ENCODE results near the gene KLF7.

KLF7 gene

DNA sequence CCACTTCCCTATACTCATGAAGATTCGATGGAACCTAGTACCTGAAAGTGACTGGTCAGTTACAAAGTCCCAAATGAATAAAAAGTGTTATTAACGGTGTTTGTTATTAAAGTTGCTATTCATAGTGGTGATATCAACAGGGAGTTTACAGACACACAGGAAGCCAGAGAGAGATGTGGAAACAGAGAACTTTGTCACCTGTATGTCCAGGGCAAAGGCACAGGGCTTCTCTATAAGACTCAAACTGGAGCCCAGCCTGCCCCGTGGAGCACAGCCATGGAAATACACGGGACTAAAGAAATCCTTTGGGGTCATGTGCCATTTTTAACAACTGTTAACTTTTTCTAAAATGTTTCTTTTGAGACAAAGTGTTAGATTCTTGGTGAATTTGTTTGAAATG lies 68.5 kb downstream of the KLF7 start:
- no peak for DNase-seq (ENCODE audit: low read depth in 4 of 4, low spot score in 1 of 4)

DNA sequence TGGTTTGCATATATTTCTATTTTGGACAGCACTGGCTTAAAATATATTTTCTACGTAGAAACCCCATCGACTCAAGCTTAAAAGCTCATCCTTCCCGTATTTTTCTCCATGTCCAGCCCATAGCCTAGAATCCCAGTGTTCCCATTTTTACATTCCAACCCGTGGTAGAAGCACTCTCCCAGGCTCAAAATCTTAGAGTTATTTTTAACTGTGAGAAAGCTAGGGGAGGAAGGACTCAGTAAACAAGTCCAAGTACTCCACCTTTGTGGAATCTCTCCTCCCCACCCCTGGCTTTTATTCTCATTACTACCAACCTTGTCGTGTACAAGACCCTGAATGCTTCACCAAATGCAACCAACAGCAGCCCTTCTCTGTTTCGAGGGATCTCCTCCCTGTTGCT lies 69.8 kb downstream of the KLF7 start:
- no peak for DNase-seq (ENCODE audit: low read depth in 4 of 4, low spot score in 1 of 4)

DNA sequence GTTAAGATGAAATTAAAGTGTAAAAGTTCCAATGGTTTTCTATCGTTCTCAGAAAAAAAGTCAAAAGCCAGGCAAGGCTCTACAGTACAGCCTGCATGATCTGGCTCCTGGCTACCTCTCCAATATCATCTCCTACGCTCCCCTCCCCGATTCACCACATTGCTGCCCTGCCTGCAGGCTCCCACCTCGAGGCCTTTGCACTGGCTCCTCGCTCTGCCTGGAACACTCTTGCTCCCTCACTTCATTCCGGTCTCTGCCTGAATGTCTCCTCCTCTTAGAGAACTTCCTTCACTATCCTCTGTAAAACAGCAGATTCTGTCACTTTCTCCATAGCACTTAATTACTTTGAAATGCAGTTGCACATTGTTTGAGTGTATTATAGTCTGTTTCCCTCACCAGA lies 72.5 kb downstream of the KLF7 start:
- no peak for DNase-seq (ENCODE audit: low read depth in 4 of 4, low spot score in 1 of 4)

DNA sequence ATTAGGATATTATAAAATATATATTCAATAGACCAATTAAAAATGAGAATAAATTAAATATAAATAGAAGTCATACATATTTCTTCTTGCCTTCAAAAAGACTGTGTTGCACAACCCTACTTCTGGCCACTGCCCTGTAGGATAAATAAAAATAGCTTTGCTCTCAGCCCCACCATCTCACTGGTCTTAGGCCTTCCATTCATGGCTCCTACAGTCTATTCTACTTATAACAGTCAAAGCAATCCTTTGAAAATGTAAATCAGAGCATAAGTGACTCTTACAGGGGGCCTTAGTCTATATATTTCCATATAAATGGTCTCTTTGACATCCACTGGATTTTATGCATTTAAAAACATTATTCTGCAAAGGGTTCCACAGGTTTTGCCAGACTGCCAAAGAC lies 72.9 kb downstream of the KLF7 start:
- no peak for DNase-seq (ENCODE audit: low read depth in 4 of 4, low spot score in 1 of 4)

DNA sequence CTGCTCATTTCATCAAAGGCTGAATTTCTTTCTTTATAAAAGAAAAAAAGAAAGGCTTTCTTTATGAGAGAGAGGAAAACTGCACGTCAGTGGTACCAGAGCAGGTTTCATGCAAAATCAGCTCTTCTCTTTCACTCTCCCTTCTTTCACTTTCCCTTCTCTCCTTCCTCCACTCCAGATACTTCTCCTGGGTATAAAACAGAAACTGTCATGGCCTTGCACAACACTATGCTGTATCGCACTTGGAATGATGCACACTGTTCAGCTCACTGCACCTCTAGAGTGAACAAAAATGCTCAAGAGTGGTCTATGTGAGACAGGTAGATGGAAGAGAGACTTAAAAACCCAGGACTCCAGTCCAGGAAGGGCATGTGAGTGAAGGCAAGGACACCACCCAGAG lies 73.8 kb downstream of the KLF7 start:
- DNase-seq (ENCODE audit: low read depth in 4 of 4, low spot score in 1 of 4), result no peak

DNA sequence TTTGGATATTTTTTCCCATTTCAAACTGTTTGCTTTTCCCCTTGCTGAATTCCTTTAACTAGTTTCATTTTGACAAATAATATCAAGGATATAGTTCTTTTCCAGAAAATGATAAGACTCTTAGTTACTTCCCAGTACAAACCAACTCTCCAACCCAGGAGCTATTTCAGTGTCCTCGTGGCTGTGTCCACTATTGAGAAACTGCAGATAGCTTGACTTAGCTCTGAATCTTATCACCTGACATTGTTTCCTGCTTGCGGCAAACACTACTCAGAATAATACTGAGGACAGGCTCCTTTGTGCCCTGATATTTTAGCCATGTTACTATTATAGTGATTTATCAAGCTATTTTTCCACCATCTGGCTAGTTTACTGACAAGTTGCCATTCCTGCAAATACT lies 74.6 kb downstream of the KLF7 start:
- DNase-seq (ENCODE audit: low read depth in 4 of 4, low spot score in 1 of 4), result no peak

DNA sequence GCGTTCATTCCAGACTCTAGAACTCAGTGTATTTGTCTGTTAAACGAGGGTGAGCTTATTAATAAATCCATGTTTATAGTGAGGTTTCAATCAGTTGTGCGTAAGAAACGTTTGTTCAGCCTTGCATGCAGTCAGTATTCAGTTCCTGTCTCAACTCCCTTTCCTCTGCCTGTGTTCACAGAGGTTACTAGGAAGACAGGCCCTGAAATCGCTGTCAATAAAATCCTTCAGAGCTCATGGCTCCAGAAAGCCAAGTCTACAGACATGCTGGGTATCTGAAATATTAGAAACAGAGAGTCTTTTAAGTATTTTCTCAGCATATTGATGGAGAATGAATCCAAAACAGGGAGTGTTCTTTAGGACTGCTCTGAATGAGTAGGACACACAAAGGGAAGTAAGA lies 75.4 kb downstream of the KLF7 start:
- no peak for DNase-seq (ENCODE audit: low read depth in 4 of 4, low spot score in 1 of 4)

DNA sequence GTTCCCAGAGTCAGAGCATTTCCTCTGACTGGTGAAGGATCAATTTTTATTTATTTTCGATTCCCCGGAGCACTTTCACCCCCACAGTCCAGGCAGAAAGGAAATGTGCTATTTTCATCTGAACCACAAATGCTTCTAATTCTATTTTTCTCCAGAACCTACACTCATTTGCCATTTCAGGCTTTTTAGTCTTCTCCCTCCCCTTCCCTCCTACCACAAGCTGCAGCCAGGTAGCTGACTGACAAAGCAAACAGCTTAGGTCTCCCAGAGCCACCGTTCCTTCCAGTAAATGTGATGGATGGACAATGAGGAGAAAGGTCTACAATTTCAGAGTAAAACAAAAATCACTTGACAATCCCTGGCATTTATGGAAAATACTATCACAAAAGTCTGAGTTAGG lies 76.9 kb downstream of the KLF7 start:
- no peak for DNase-seq (ENCODE audit: low read depth in 4 of 4, low spot score in 1 of 4)

DNA sequence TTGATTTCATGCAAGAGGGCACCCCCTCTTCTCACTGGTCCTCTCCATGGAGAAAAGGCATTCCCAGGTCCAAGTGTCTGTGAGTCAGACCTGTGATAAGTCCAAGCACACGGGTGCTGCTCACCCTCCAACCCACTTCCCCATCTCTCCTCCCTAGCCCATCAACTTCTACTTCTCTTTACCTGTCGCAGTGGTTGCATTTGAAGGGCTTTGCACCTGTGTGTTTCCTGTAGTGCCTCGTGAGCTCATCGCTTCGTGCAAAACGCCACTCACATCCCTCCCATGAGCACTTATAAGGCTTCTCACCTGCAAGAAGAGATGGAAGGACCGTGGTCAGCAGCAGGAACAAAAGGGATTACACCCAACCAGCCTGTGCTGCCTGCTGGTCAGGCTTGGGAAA lies 77.5 kb downstream of the KLF7 start:
- DNase-seq (ENCODE audit: low read depth in 4 of 4, low spot score in 1 of 4), result no peak

DNA sequence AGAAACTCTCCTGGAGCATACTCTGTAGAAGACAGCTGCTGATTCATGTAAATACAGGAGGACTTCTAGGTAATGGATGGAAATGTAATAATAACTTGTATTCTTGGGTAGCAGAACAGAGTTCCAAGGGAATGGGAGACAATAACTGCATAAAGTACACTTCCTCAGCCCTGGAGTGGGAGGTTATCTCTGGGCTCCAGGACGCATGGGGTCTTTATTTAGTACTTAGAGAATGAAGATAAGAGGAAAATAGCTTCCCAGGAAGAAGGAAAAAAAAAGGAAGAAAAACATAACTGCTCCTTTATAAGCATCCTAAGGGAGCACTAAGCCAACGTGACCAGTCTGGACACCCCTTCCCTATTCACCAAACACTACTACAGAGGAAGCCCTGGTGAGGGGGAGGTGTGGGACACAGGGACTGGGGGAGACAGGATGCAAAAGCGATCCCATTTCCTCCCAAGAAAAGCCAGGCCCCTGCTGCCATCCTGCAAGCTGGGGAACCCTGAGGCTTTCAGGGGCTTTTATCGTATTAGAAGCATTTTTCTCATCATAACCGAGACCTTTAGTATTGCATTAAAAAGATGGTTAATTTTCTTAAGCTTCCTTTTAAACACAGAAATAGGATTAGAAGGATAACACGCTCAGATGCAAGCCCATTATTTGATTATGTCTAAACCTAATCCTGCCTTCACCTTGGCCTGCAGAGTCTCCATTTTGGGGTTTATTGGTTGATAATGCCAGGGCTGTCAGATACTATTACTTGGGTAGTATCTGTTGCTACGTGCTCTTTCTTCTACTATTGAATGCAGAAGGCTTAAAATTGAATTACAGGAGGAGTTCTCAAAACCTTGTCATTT lies 78.5 kb downstream of the KLF7 start:
- DNase-seq (ENCODE audit: low read depth in 4 of 4, low spot score in 1 of 4), result no peak

DNA sequence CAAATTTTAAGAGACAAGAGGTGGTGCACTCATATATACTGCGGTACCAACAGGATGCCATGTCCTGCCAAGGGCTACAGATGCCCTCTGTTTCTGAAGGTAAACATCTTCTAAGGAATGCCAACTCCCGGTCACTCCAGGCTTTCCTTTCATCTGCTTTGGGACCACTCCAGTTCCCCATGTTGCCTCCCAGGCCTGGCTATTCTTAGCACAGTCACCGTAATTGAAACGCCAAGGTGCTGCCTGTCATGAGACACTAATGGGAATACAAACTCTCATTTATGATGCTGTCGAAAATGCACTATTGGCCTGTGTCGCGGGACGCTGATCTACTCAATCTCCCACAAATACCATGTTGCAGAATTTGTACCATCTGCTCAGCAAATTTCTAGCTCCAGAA lies 79.6 kb downstream of the KLF7 start:
- DNase-seq (ENCODE audit: low read depth in 4 of 4, low spot score in 1 of 4), result no peak

DNA sequence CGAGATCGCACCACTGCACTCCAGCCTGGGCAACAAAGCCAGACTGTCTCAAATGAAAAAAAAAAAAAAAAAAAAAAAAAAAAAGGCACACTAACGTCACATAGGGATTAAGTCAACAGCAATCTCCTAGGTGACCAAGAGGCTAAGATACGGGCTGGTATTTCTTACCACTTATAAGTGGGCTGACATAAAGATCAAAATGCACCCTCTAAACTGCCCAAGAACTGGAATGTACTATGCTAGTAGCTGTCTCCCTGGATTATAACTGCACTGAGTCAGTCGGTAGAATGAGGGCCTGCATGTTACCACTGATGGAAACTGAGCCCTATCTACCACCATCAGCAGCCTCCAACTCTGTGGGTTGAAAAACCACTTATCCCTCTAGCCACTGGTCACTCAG lies 80.6 kb downstream of the KLF7 start:
- DNase-seq (ENCODE audit: low read depth in 4 of 4, low spot score in 1 of 4), result no peak

DNA sequence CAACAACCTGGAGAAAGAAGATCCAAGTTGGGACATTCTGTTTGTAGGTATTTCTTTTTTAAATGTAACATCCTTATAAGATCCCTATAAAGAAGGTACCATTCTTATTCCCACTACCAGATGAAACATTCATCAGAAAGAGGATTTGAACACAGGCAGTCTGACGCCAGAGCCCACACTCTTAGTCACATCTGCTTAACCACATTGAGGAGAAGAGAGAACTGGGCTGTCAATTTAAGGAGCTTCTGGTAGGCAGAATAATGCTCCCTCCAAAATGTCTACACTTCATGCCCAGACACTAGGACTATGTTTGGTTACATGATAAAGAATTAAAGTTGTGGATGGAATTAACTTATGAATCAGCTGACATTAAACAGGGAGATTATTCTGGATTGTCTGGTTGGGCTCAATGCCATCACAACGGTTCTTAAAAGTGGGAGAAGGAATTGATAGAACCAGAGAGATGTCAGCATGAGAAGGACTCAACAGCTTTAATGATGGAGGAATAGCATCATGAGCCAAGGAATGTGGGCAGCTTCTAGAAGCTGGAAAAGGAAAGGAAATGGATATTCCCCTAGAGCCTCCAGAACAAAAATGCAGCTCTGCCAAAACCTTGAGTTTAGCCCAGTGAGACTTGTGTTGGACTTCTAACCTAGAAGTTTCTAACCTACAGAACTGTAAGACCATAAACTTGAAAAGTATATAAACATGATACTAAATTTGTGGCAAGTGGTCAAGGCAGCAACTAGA lies 82.2 kb downstream of the KLF7 start:
- no peak for DNase-seq (ENCODE audit: low read depth in 4 of 4, low spot score in 1 of 4)

DNA sequence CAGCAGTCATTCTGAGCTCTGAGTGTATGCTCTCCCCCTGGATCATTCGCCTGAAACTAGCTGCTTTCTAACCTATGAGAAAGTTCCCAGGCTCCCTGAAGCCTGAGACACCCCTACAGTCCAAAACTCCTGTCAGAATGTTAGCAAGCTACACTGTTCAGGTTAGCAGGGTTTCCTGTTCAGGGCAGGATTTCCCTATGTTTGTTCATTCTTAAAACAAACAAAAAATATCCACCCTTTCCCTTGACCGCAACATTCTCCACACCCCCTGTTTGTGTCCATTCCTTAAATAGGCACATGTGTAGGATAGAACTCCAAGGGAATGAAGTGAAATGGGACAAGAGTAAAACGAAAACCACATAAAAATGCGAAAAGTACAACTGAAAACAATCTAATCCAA lies 83.1 kb downstream of the KLF7 start:
- DNase-seq (ENCODE audit: low read depth in 4 of 4, low spot score in 1 of 4), result no peak

DNA sequence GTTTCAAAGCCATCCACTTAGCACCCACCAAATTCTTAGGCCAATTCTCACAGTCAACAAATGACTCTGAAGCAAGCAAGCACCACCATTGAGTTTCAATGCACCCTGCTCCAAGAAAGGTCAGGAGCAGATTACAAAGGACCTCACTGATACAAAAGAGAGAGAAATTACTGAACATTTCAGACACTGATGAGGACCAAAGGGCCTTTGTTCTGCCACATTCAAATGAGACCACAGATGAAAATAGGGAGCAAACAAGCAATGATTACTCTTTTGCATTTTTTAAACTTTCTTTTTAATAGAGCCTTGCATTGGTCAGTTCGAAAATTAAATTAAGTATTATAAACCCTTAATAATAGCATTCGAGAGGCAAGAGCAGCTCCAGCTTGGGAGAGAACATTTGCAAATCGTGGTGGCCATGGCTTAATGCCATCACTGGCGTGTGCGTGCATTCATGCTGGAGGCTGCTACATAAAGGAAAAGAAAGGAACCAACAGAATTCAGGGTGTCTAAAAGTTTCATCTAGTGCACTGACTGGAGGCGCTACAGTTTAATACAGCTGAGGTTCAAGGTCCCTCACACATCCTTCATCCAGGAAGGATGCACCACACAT lies 87.5 kb downstream of the KLF7 start:
- DNase-seq (ENCODE audit: low read depth in 4 of 4, low spot score in 1 of 4), result no peak

DNA sequence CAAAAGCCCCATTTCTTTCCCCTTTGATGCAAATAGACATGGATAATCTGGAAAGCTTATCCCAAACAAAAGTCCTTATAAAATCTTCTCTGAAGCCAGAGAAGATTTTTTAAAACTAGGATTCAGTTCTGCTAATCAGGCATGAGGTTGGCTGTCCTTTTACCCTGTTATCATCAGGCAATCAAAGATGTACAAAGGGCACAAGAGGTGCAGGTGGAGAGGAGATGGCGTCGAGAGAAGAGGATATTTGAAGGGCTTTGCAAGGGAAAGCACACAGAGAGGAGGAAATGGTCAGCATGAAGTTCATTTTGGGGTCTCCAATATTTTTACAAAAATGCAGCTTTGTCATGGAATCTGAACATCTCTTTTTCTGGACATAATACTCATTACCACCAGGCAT lies 88.5 kb downstream of the KLF7 start:
- no peak for DNase-seq (ENCODE audit: low read depth in 4 of 4, low spot score in 1 of 4)

DNA sequence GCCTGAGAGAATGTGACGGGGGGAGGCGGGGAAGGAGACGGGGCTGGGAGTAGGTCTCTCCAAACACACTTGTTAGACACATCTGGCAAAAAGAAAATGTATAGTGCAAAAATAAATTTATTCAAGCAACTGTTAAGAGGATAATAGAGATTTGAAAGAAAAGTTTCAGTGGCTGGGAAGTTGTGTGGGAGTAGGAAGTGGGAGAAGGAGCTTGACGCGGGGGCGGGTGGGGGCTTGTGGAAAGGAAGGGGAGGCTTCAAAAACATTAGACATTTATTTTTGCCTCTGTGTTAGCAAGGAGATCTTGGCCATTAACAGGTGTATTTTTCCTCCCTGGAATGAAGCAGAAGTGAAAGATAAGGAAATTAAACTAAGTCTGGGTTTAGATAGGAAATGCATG lies 90.3 kb downstream of the KLF7 start:
- DNase-seq (ENCODE audit: low read depth in 4 of 4, low spot score in 1 of 4), result no peak

DNA sequence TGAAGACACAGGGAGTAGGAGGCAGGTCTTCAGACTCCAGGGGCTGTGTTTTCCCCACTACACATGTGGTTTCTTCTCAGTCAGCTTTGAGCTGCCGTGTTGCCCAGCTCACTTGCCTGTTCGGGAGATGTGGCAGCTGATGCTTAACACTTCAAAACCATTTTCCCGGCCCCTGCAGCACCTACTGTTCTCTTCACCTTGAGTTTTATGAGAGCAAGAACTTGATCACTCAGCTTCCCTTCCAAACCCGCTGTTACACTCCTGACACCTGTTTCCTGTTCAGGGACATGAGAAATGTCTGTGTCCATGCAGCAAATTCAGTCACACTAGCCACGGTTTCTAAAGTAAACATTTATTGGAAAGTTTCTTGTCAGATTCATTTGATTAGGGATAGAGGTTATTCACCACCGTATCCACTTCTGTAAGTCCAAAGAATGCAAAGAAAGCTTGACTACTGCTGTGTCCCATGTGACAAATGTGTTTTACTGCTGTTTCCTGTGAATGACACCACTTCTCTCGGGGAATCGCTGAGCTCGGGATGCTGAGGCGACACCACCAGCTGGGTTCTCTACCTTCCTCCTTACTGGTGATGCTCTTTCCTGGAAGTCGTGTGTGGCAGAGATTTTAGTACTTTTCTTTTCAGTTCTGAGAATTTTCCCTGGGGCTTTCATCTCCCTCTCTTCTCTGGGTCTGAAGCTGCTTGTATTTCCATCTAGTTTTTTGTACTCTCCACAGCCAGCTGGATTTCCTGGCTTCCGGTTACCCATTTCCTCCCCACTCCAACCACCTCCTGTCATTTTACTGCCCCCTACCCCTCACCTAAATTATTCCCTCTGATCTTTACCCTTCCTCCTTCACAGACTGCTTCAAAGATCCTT lies 91.7 kb downstream of the KLF7 start:
- DNase-seq (ENCODE audit: low read depth in 4 of 4, low spot score in 1 of 4), result peak in 2 of 4 experiments; percentile 13 to 17

DNA sequence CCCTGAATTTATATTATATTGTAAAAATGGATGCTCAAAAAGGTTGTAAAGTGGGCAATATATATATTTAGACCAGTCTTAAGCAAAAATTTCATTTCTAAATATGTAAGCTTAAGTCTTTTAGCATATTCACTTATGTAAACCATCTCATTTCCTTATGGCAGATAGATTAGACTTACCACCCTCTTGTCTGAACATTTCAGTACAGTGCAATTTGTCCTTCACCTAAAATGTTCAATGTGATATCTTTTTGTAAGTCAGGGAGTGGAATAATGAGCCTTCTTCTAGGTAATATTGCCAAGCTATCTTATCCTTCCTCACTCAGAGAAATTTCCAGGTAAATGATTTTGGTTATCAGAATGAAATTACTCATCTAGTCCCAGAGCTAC lies 92.3 kb downstream of the KLF7 start:
- DNase-seq (ENCODE audit: low read depth in 4 of 4, low spot score in 1 of 4), result no peak

DNA sequence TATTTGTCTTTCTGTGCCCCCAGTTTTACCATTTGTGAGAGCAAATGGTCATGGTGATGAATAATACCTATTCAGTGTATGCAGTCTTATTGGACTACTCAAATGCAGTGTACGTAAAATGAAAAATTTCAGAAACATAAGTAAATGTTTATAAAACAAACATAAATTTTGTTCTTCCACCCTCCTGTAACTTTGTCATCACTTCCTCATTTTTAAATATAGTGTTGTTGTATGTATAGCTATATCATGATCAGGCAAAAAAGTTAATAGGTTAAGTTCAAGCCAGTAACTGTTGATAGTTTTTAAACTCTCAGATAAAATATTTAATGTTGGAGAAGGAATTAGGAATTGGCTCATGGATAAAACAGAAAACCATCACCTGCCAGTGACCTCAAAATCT lies 93.2 kb downstream of the KLF7 start:
- no peak for DNase-seq (ENCODE audit: low read depth in 4 of 4, low spot score in 1 of 4)

DNA sequence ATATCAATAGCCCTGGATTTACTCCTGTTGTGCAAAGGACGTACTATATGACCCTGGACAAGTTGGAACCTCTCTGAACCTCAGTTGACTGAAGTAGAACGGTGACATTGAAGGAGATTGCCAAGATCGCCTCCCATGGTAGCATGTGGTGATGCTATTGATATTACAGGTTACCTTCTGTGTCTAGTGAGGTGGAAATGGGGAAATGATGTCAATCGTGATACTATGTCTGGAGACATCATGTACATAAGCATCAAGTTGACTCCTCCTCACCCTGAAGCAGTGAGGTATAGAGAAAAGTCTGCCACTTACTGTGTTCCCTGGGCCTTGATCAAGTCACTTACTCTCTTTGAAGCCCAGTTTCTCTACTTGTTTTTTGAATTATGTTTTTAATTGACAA lies 93.9 kb downstream of the KLF7 start:
- no peak for DNase-seq (ENCODE audit: low read depth in 4 of 4, low spot score in 1 of 4)
